HCT116 (cell line): ENCODE results near the gene MSTO1. TPM values are rescaled to one million over a fixed set of nuclear protein-coding genes. Genes with fewer than 3 reads are reported as not detected.

Source experiments
- ATAC-seq: fragments of 200-7000 bp; cut with Tn5 transposase; 2 replicates; pipeline ENCODE4 v1.9.1; 2020; ENCODE audit warnings: mild to moderate bottlenecking, moderate library complexity
- BruUV-seq: library from RNA; stranded (reverse); fragments of 400-500 nt; replicated peaks from 2 replicates; lab custom pipeline; 2021; lab: Mats Ljungman, UMichigan
- CTCF ChIA-PET: fragments of 300-600 bp; sonication (Branson Sonifier 250); formaldehyde crosslinking; loops from one replicate; lab custom pipeline; 2021; ENCODE audit warnings: antibody characterized with exemption; lab: Charles Lee
- POLR2A ChIA-PET: fragments of 300-600, 350-600 bp; sonication (Branson Sonifier 250); formaldehyde crosslinking; loops from one replicate; lab custom pipeline; 2021; ENCODE audit warnings: antibody characterized with exemption; lab: Charles Lee
- RAD21 ChIA-PET, 2 experiments: fragments of 300-600 bp; sonication (Branson Sonifier 250); formaldehyde crosslinking; loops; one replicate each; lab custom pipeline; 2023; ENCODE audit warnings: low total read pairs in 2 of 2; ENCODE audit not compliant: uncharacterized antibody in 2 of 2, unreplicated experiment in 2 of 2, low non-redundant PET in 1 of 2; lab: Charles Lee
- DNase-seq: peaks from one replicate; pipeline ENCODE4 v3.0.0-alpha.2; 2010; ENCODE audit warnings: low read depth, low spot score
- H2AFZ ChIP-seq: fragments of 200-600 bp; shearing (Covaris generic), sonication (generic); 2 replicates; pipeline ENCODE4 v1.6.1; 2017; ENCODE audit warnings: low read depth, mixed run types, mixed read lengths, antibody characterized with exemption, low read length; ENCODE audit not compliant: poor library complexity, severe bottlenecking
- H3K27ac ChIP-seq: 2 replicates; pipeline ENCODE4 v1.5.1; 2012; ENCODE audit warnings: low read depth, low read length
- H3K27me3 ChIP-seq: fragments of 200-600 bp; sonication (generic); 2 replicates; pipeline ENCODE4 v1.6.1; 2016; ENCODE audit warnings: mixed run types, low read length, mixed read lengths; ENCODE audit not compliant: insufficient read depth
- H3K36me3 ChIP-seq, 2 experiments: fragments of 200-500 bp in 1 of 2; fragments of 200-600 bp in 1 of 2; sonication (Bioruptor generic) in 1 of 2; sonication (generic) in 1 of 2; 2 replicates each; pipeline versions ENCODE4 v1.5.1 to v1.6.1; 2014 to 2016; ENCODE audit warnings: low read length in 2 of 2, inconsistent platforms in 1 of 2, mixed read lengths in 1 of 2, mixed run types in 1 of 2; ENCODE audit not compliant: insufficient read depth in 2 of 2, control insufficient read depth in 1 of 2
- H3K4me1 ChIP-seq, 2 experiments: fragments of 200-600 bp in 1 of 2; sonication (generic) in 1 of 2; 2 replicates each; pipeline versions ENCODE4 v1.5.1 to v1.6.1; 2012 to 2017; ENCODE audit warnings: low read length in 2 of 2, inconsistent platforms in 1 of 2, mild to moderate bottlenecking in 1 of 2, mixed read lengths in 1 of 2, mixed run types in 1 of 2, moderate library complexity in 1 of 2; ENCODE audit not compliant: insufficient read depth in 2 of 2, control insufficient read depth in 1 of 2
- H3K4me2 ChIP-seq: fragments of 200-600 bp; sonication (generic); 2 replicates; pipeline ENCODE4 v1.6.1; 2017; ENCODE audit warnings: mixed run types, low read length, mixed read lengths
- H3K4me3 ChIP-seq, 2 experiments: fragments of 200-600 bp in 1 of 2; sonication (generic) in 1 of 2; replicated peaks in 1 of 2; 2 replicates each; pipeline ENCODE4 v1.5.1; 2011 to 2016; ENCODE audit warnings: low read length in 2 of 2, control low read depth in 1 of 2, low read depth in 1 of 2, mild to moderate bottlenecking in 1 of 2, mixed read lengths in 1 of 2, mixed run types in 1 of 2
- H3K79me2 ChIP-seq: fragments of 200-600 bp; sonication (generic); 2 replicates; pipeline ENCODE4 v1.6.1; 2017; ENCODE audit warnings: mild to moderate bottlenecking, mixed run types, low read length, moderate library complexity, mixed read lengths; ENCODE audit not compliant: insufficient read depth
- H3K9ac ChIP-seq: fragments of 200-600 bp; sonication (generic); 2 replicates; pipeline ENCODE4 v1.6.1; 2016; ENCODE audit warnings: low read length, mixed read lengths
- H3K9me2 ChIP-seq: fragments of 200-600 bp; sonication (generic), shearing (Covaris generic); 2 replicates; pipeline ENCODE4 v1.6.1; 2017; ENCODE audit warnings: mixed run types, mild to moderate bottlenecking, moderate library complexity; ENCODE audit not compliant: insufficient read depth
- H3K9me3 ChIP-seq, 2 experiments: fragments of 200-500 bp in 1 of 2; fragments of 200-600 bp in 1 of 2; sonication (Bioruptor generic) in 1 of 2; sonication (generic) in 1 of 2; 2 replicates each; pipeline ENCODE4 v1.6.1; 2014 to 2017; ENCODE audit warnings: low read length in 2 of 2, mixed read lengths in 2 of 2, inconsistent platforms in 1 of 2, low read depth in 1 of 2, mild to moderate bottlenecking in 1 of 2, mixed run types in 1 of 2, moderate library complexity in 1 of 2; ENCODE audit not compliant: control insufficient read depth in 1 of 2, insufficient read depth in 1 of 2
- H4K20me1 ChIP-seq: fragments of 200-600 bp; sonication (generic), shearing (Covaris generic); 2 replicates; pipeline ENCODE4 v1.6.1; 2017; ENCODE audit warnings: mixed run types, mild to moderate bottlenecking, moderate library complexity; ENCODE audit not compliant: insufficient read depth
- CBX3 ChIP-seq: IDR thresholded peaks from 2 replicates; pipeline ENCODE4 v1.6.1; 2012; ENCODE audit warnings: low read depth
- EZH2 ChIP-seq: fragments of 200-600 bp; sonication (generic); IDR thresholded peaks from 2 replicates; pipeline ENCODE4 v1.6.1; 2017; ENCODE audit warnings: antibody characterized with exemption, mixed run types
- EZH2phosphoT487 ChIP-seq: fragments of 200-600 bp; IDR thresholded peaks from 2 replicates; pipeline ENCODE4 v1.6.1; 2018; ENCODE audit warnings: antibody characterized with exemption, borderline replicate concordance
- FOSL1 ChIP-seq: IDR thresholded peaks from 2 replicates; pipeline ENCODE4 v1.6.1; 2012; ENCODE audit warnings: low read depth
- JUND ChIP-seq: IDR thresholded peaks from 2 replicates; pipeline ENCODE4 v1.6.1; 2012
- RAD21 ChIP-seq: IDR thresholded peaks from 2 replicates; pipeline ENCODE4 v1.6.1; 2012; ENCODE audit warnings: low read depth, mild to moderate bottlenecking
- SIN3A ChIP-seq: IDR thresholded peaks from 2 replicates; pipeline ENCODE4 v1.6.1; 2012; ENCODE audit warnings: low read depth
- SP1 ChIP-seq: IDR thresholded peaks from 2 replicates; pipeline ENCODE4 v1.6.1; 2012; ENCODE audit warnings: low read depth
- ZFX ChIP-seq: fragments of 450-650 bp; IDR thresholded peaks from 2 replicates; pipeline ENCODE4 v1.6.1; 2017
- intact Hi-C: fragments of 100-400 bp; cut with micrococcal nuclease; formaldehyde crosslinking; loops from 2 replicates; pipeline ENCODE4 v1.10.0; 2022
- total RNA-seq: library from RNA; stranded (reverse); gene quantifications from one replicate; pipeline ENCODE4 v1.2.1, GENCODE V29; 2021; ENCODE audit not compliant: unreplicated experiment
- TF ChIP-seq, protein P1 (sequence below), 3 experiments: fragments of 200-600 bp in 1 of 3; sonication (generic) in 1 of 3; IDR thresholded peaks in 2 of 3; conservative IDR thresholded peaks in 1 of 3; 2 replicates each; pipeline ENCODE4 v1.5.1; 2012 to 2017; ENCODE audit warnings: low read depth in 2 of 3, low read length in 2 of 3, antibody characterized with exemption in 1 of 3, borderline replicate concordance in 1 of 3, control low read depth in 1 of 3, mild to moderate bottlenecking in 1 of 3, mixed read lengths in 1 of 3, mixed run types in 1 of 3, moderate library complexity in 1 of 3; ENCODE audit not compliant: insufficient read depth in 1 of 3
- TF ChIP-seq, protein P2 (sequence below): IDR thresholded peaks from 2 replicates; pipeline ENCODE4 v1.6.1; 2012; ENCODE audit warnings: low read depth

The MSTO1 gene
- total RNA-seq, 1 experiment from 2014 or later = 56.4 TPM

DNA sequence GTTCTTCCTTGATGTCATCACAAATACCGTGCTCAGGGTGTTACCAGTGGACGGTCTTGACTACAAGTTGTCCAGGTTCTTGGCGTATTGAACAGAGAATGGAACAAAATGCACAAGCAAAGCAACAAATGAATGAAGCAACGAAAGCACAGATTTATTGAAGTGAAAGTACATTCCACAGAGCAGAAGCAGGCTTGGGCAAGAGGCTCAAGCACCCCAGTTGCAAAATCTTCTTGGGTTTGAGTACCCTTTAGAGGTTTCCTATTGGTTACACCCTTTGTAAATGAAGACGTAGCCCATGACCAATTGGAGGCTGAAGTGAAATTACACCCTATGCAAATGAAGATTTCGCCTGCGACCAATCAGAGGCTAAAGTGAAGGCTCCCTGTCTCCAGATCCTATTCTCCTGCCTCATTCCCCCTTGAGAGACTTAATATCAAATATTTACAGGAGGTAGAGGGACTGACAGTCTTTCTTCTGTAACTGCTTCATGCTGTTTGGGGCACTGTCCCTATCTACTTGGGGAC is 40.3 kb downstream of the MSTO1 start (continued):
- TF ChIP-seq, protein P1, sequence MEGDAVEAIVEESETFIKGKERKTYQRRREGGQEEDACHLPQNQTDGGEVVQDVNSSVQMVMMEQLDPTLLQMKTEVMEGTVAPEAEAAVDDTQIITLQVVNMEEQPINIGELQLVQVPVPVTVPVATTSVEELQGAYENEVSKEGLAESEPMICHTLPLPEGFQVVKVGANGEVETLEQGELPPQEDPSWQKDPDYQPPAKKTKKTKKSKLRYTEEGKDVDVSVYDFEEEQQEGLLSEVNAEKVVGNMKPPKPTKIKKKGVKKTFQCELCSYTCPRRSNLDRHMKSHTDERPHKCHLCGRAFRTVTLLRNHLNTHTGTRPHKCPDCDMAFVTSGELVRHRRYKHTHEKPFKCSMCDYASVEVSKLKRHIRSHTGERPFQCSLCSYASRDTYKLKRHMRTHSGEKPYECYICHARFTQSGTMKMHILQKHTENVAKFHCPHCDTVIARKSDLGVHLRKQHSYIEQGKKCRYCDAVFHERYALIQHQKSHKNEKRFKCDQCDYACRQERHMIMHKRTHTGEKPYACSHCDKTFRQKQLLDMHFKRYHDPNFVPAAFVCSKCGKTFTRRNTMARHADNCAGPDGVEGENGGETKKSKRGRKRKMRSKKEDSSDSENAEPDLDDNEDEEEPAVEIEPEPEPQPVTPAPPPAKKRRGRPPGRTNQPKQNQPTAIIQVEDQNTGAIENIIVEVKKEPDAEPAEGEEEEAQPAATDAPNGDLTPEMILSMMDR (IDR thresholded peaks at IDR 0.05 in 2 of 3, conservative IDR thresholded peaks at IDR 0.05 in 1 of 3; ENCODE audit: borderline replicate concordance in 1 of 3, insufficient read depth in 1 of 3, low read depth in 2 of 3, low read length in 2 of 3) = no peak
- TF ChIP-seq, all 23 proteins: peak for 0

DNA sequence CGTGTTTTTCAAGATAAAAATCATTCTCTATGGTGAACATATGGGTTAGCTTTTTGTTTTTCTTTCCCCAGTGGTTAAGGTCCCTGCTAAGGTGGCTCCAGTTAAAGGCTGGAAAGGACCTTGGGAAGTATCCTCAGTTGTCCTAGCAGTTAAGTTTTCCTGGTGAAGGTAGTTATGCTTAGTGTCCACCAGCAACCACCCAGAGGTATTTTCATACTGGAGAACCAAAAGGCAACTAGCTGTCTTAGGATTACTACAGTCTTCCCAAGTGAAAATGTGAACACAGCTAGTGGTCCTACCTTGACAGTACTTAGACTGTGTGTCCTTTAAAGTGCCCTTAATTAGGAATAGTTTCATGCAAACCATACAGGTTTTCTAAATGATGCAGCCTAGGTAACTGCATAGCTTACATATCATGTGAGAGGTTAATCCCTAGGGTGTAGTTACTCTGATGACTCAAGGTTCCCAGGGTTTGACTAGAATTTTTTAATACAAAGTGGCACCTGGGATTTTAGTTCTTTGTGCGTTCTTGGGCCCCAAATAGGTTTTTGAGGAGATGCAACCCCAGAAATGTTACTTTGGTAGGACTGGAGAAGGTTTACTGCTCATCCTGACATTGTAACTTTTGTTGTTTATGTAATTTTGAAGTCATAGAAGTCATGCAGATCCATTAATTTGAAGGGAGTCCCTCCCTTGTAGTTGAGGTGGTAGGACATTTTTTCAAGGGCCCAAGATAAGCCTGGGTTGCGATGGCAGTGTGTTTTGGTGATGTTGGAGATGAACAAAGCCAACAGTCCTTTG is 42.0 kb downstream of the MSTO1 start:
- Histone ChIP-seq H3K9me2 (no peaks in the 10 kb centered on the region), H3K4me1 (peaks cover 26 to 39% of the 10 kb centered on the region in 2 experiments), H3K36me3 (no peaks in the 10 kb centered on the region), H3K9me3 (no peaks in the 10 kb centered on the region), H3K4me2 (peak overlapping the region; percentile 79), H3K4me3 (peak overlapping the region; percentile 29 to 52), H2AFZ (peak overlapping the region; percentile 97), H3K9ac (peak overlapping the region; percentile 51), H3K27ac (peak overlapping the region; percentile 68), H4K20me1 (no peaks in the 10 kb centered on the region), H3K27me3 (no peaks in the 10 kb centered on the region), H3K79me2 (no peaks in the 10 kb centered on the region)
- ATAC-seq (peak; percentile 24), DNase-seq (no peak)
- TF ChIP-seq FOSL1 (peak; percentile 23; the same call in 1 of the 2 replicates), CBX3 (peak; percentile 17; the same call in 1 of the 2 replicates), SIN3A (no peak), SP1 (no peak), ZFX (no peak), JUND (peak; percentile 33; the same call in 1 of the 2 replicates), EZH2phosphoT487 (no peak), EZH2 (no peak), RAD21 (0 out of 2 replicates have a peak, but pooled peaks have one; percentile 10)
- TF ChIP-seq, protein P2, sequence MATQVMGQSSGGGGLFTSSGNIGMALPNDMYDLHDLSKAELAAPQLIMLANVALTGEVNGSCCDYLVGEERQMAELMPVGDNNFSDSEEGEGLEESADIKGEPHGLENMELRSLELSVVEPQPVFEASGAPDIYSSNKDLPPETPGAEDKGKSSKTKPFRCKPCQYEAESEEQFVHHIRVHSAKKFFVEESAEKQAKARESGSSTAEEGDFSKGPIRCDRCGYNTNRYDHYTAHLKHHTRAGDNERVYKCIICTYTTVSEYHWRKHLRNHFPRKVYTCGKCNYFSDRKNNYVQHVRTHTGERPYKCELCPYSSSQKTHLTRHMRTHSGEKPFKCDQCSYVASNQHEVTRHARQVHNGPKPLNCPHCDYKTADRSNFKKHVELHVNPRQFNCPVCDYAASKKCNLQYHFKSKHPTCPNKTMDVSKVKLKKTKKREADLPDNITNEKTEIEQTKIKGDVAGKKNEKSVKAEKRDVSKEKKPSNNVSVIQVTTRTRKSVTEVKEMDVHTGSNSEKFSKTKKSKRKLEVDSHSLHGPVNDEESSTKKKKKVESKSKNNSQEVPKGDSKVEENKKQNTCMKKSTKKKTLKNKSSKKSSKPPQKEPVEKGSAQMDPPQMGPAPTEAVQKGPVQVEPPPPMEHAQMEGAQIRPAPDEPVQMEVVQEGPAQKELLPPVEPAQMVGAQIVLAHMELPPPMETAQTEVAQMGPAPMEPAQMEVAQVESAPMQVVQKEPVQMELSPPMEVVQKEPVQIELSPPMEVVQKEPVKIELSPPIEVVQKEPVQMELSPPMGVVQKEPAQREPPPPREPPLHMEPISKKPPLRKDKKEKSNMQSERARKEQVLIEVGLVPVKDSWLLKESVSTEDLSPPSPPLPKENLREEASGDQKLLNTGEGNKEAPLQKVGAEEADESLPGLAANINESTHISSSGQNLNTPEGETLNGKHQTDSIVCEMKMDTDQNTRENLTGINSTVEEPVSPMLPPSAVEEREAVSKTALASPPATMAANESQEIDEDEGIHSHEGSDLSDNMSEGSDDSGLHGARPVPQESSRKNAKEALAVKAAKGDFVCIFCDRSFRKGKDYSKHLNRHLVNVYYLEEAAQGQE = no peak
- CTCF ChIA-PET = interaction anchor here (1.1 to 1.4 kb wide), 2 partner anchors 12 to 479 kb away, joined by 3 to 7 read pairs; partner anchors contain the start of gene KRTCAP2
- no TSS peak for BruUV-seq
- RAD21 ChIA-PET = no interaction called here
- POLR2A ChIA-PET = interaction anchor here (1.0 to 1.3 kb wide), 3 partner anchors 36 to 50 kb away, joined by 3 to 5 read pairs (median 3); partner anchors contain the start of gene YY1AP1
- intact Hi-C loops = no loop called here
